Liver (tissue), 9 donors: Measurements from ENCODE around the gene CDC7. TPM values are rescaled to one million over a fixed set of nuclear protein-coding genes. Genes with fewer than 3 reads are reported as not detected.

ENCODE experiments used
- DNase-seq: peaks from one replicate; pipeline ENCODE4 v3.0.0-alpha.2; 2017; ENCODE audit warnings: low spot score
- H3K27ac ChIP-seq, 2 donors: one replicate each; pipeline ENCODE4 v1.7.0; 2013; ENCODE audit warnings: inconsistent platforms in 2 of 2, low read length in 2 of 2, control low read depth in 1 of 2, low read depth in 1 of 2, mild to moderate bottlenecking in 1 of 2
- H3K27me3 ChIP-seq, 4 donors: one replicate each; pipeline versions ENCODE4 v1.6.1 to v1.7.0; 2013; ENCODE audit warnings: low read length in 3 of 4, inconsistent platforms in 1 of 4, mild to moderate bottlenecking in 1 of 4, moderate library complexity in 1 of 4; ENCODE audit not compliant: control insufficient read depth in 4 of 4, insufficient read depth in 4 of 4
- H3K36me3 ChIP-seq, 4 donors: one replicate each; pipeline versions ENCODE4 v1.6.1 to v1.7.0; 2013; ENCODE audit warnings: low read length in 3 of 4, mild to moderate bottlenecking in 3 of 4, low read depth in 1 of 4, moderate library complexity in 1 of 4; ENCODE audit not compliant: control insufficient read depth in 4 of 4, insufficient read depth in 3 of 4
- H3K4me1 ChIP-seq, 4 donors: one replicate each; pipeline versions ENCODE4 v1.6.1 to v1.7.0; 2013; ENCODE audit warnings: low read length in 3 of 4, mild to moderate bottlenecking in 3 of 4, moderate library complexity in 1 of 4; ENCODE audit not compliant: control insufficient read depth in 4 of 4, insufficient read depth in 4 of 4
- H3K4me3 ChIP-seq, 3 donors: one replicate each; pipeline versions ENCODE4 v1.6.1 to v1.7.0; 2013; ENCODE audit warnings: low read length in 3 of 3, control low read depth in 1 of 3, low read depth in 1 of 3, mild to moderate bottlenecking in 1 of 3
- H3K9ac ChIP-seq, 2 donors: one replicate each; pipeline ENCODE4 v1.7.0; 2013; ENCODE audit warnings: low read length in 2 of 2, mild to moderate bottlenecking in 2 of 2, moderate library complexity in 2 of 2, control low read depth in 1 of 2, low read depth in 1 of 2
- H3K9me3 ChIP-seq, 4 donors: one replicate each; pipeline versions ENCODE4 v1.6.1 to v1.7.0; 2013; ENCODE audit warnings: low read length in 3 of 4; ENCODE audit not compliant: control insufficient read depth in 4 of 4
- ATF3 ChIP-seq: IDR thresholded peaks from 2 replicates; pipeline ENCODE4 v1.6.1; 2016; ENCODE audit warnings: antibody characterized with exemption
- CTCF ChIP-seq: fragments of 150-350 bp; IDR thresholded peaks from 2 replicates; pipeline ENCODE4 v1.5.1; 2017; ENCODE audit warnings: improper control_type of control experiment, low read depth, low read length; ENCODE audit not compliant: missing input control
- EGR1 ChIP-seq, 2 donors: IDR thresholded peaks; 2 replicates each; pipeline ENCODE4 v1.6.1; 2016 to 2018; ENCODE audit warnings: antibody characterized with exemption in 2 of 2, low read depth in 2 of 2
- FOXA1 ChIP-seq: IDR thresholded peaks from 2 replicates; pipeline ENCODE4 v1.6.1; 2016; ENCODE audit warnings: antibody characterized with exemption
- HNF4A ChIP-seq, 2 donors: conservative IDR thresholded peaks; 2 replicates each; pipeline ENCODE4 v1.6.1; 2016; ENCODE audit warnings: antibody characterized with exemption in 2 of 2, mild to moderate bottlenecking in 2 of 2
- HNF4G ChIP-seq: IDR thresholded peaks from 2 replicates; pipeline ENCODE4 v1.6.1; 2016; ENCODE audit warnings: antibody characterized with exemption
- JUND ChIP-seq, 2 donors: IDR thresholded peaks; 2 replicates each; pipeline ENCODE4 v1.6.1; 2016; ENCODE audit warnings: antibody characterized with exemption in 2 of 2
- NR2F2 ChIP-seq: IDR thresholded peaks from 2 replicates; pipeline ENCODE4 v1.6.1; 2016; ENCODE audit warnings: antibody characterized with exemption
- RAD21 ChIP-seq, 2 donors: IDR thresholded peaks; 2 replicates each; pipeline ENCODE4 v1.6.1; 2016; ENCODE audit warnings: antibody characterized with exemption in 2 of 2, mild to moderate bottlenecking in 2 of 2
- REST ChIP-seq: IDR thresholded peaks from 2 replicates; pipeline ENCODE4 v1.6.1; 2016; ENCODE audit warnings: antibody characterized with exemption, mild to moderate bottlenecking
- SP1 ChIP-seq: IDR thresholded peaks from 2 replicates; pipeline ENCODE4 v1.6.1; 2018; ENCODE audit warnings: antibody characterized with exemption, mild to moderate bottlenecking
- TAF1 ChIP-seq: conservative IDR thresholded peaks from 2 replicates; pipeline ENCODE4 v1.6.1; 2016; ENCODE audit warnings: antibody characterized with exemption, mild to moderate bottlenecking
- YY1 ChIP-seq: IDR thresholded peaks from 2 replicates; pipeline ENCODE4 v1.6.1; 2016; ENCODE audit warnings: antibody characterized with exemption, mild to moderate bottlenecking
- ZBTB33 ChIP-seq: IDR thresholded peaks from 2 replicates; pipeline ENCODE4 v1.6.1; 2016; ENCODE audit warnings: antibody characterized with exemption
- WGBS: extraction: QIAGEN DNeasy Blood & Tissue Kit; methylation state at CpG from one replicate; pipeline ENCODE4 v1.1.7; 2013; 5-methylcytosine and 5-hydroxymethylcytosine counted together
- polyA plus RNA-seq, 2 donors: library from polyadenylated mRNA; stranded (reverse) in 1 of 2; unstranded in 1 of 2; fragments of 200-250 nt in 1 of 2; fragments of >200 nt in 1 of 2; fragmentation: Nextera tagmentation in 1 of 2; extraction: Ambion mirVana in 1 of 2; gene quantifications; one replicate each; pipeline versions ENCODE4 v1.2.1 to v1.2.3, GENCODE V29; 2013 to 2015
- total RNA-seq, 2 donors: library from RNA; depleted of rRNA; stranded (reverse); fragments of >200 nt; gene quantifications; one replicate each; pipeline ENCODE4 v1.2.3, GENCODE V29; 2014
- TF ChIP-seq, protein P1 (sequence below): IDR thresholded peaks from 2 replicates; pipeline ENCODE4 v1.6.1; 2016; ENCODE audit warnings: antibody characterized with exemption
- donor health status: healthy.
- donor health status: healthy.
- donor health status: healthy.
- donor health status: healthy.
- donor health status: healthy.

Gene CDC7
- total RNA-seq (10 to 100 TPM in 1 of 2 donors, under 1 TPM in 1; 0.59 to 15.0 TPM), polyA plus RNA-seq (under 1 TPM; 0.43 to 0.63 TPM)

DNA sequence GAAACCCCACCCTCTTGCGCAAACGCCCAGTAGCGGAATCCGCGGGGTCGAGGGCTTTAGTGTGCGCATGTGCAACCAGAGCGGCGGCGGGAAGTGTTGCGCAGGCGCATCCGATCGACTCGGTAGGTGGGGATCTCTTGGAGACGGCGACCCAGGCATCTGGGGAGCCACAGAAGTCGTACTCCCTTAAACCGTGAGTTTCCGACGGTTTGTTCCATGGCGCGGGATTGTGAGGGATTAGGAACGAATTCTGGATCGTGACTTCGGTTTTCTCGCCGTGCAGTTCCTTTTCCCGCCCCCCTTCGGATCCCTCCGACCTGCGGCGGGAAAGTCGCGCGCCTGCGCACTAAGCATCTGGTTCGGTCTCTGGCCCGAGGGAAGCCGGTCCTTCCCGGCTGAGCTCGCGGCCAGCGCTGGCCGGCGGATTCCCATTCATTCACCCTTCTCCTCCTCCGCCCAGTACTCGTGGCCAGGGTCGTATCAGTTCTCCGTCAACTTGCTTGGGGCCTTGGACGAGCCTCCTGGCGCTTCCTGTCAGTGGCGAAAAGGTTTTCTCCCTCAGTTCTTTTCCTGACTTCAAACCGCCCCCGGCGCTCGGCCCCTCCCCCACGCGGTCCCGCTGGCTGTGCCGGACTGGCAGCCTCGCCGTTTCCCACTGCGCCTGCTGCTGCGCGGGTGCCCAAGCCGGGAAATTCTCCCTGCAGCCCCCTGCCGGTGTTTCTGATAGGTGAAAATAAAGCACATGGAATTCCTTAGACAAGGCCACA lies at the start of gene CDC7:
Gene CDC7 (plus strand): TSS at position 96 of the 767 bp plus-strand sequence. CDS start 866 bp downstream, outside the sequence.
- H3K9me3 ChIP-seq = no peaks in the 10 kb centered on the region
- peak within 1 kb of the TSS; percentile 59 to 76 for H3K9ac ChIP-seq
- peaks cover 0 to 12% (median 8%) of the 10 kb centered on the region in 4 donors for H3K4me1 ChIP-seq
- no peaks in the 10 kb centered on the region for H3K27me3 ChIP-seq
- H3K4me3 ChIP-seq = peak within 1 kb of the TSS; percentile 59 to 100 (median 96)
- WGBS = under 1% methylated on average over 68 of the region's 68 CpGs
- TF ChIP-seq HNF4A (conservative IDR thresholded peaks at IDR 0.05) (peak in 1 of 2 donors; percentile 18), SP1 (no peak), ATF3 (no peak), RAD21 (IDR thresholded peaks at IDR 0.05) (peak in 1 of 2 donors; percentile 40), CTCF (peak; percentile 20), REST (peak; percentile 20), NR2F2 (no peak), ZBTB33 (peak; percentile 68), YY1 (peak; percentile 55), EGR1 (IDR thresholded peaks at IDR 0.05; ENCODE audit: low read depth in 2 of 2) (no peak), FOXA1 (no peak)
- TF ChIP-seq, protein P1, sequence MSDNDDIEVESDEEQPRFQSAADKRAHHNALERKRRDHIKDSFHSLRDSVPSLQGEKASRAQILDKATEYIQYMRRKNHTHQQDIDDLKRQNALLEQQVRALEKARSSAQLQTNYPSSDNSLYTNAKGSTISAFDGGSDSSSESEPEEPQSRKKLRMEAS = peak; percentile 19
- H3K27ac ChIP-seq = peak within 1 kb of the TSS; percentile 82 to 90
- DNase-seq = peak; percentile 89
- no peaks in the 10 kb centered on the region for H3K36me3 ChIP-seq

DNA sequence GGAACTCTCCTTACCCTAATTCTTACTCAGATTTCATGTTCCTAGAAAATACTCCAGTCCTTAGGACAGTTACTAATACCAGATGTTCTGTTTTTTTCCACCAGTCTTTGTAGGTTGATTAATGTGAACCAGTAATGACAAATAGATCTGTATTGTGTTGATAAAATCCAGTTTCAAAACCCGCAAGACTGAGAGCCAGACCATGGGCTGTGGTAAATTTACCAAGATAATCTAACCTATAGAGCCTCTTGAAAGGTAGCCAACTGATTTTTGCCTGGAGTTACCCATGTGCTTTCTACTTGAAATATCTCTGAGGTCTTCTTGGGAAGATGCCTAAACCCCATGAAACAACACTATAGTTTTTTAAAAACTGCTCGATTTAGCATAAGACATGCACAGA lies 46.5 kb upstream of the CDC7 start:
- H3K36me3 ChIP-seq = no peaks in the 10 kb centered on the region
- DNase-seq = no peak
- no peak overlapping the region for H3K27ac ChIP-seq
- H3K9ac ChIP-seq = no peak overlapping the region
- H3K4me1 ChIP-seq = no peaks in the 10 kb centered on the region
- no peak overlapping the region for H3K4me3 ChIP-seq
- H3K9me3 ChIP-seq = no peaks in the 10 kb centered on the region
- TF ChIP-seq JUND (IDR thresholded peaks at IDR 0.05) (no peak), FOXA1 (no peak), YY1 (no peak), HNF4G (no peak), TAF1 (no peak), CTCF (no peak), EGR1 (IDR thresholded peaks at IDR 0.05; ENCODE audit: low read depth in 2 of 2) (no peak), ZBTB33 (no peak), ATF3 (no peak)
- WGBS = 69% methylated on average over 2 of the region's 2 CpGs
- H3K27me3 ChIP-seq = no peaks in the 10 kb centered on the region
